HL-60 (cell line): ENCODE results near the gene ATP10B.

Source experiments
- DNase-seq, 2 experiments: peaks; one replicate each; pipeline ENCODE4 v3.0.0-alpha.2; 2010 to 2020; ENCODE audit warnings: low read depth in 1 of 2, low spot score in 1 of 2
- H3K27ac ChIP-seq: fragments of 250-450 bp; sonication (Bioruptor Pico); replicated peaks from 2 replicates; pipeline ENCODE4 v1.5.1; 2020; ENCODE audit warnings: mild to moderate bottlenecking, moderate library complexity
- H3K27me3 ChIP-seq: fragments of 250-450 bp; sonication (Bioruptor Pico); 2 replicates; pipeline ENCODE4 v1.5.1; 2021; ENCODE audit warnings: mild to moderate bottlenecking, moderate library complexity; ENCODE audit not compliant: insufficient read depth, poor library complexity, severe bottlenecking
- H3K4me3 ChIP-seq: replicated peaks from 2 replicates; pipeline ENCODE4 v1.5.1; 2011; ENCODE audit warnings: mild to moderate bottlenecking, control low read depth, low read length; ENCODE audit not compliant: insufficient read depth
- CTCF ChIP-seq: IDR thresholded peaks from one replicate; pipeline ENCODE4 v1.5.1; 2011; ENCODE audit warnings: low read length, control low read depth, inconsistent platforms; ENCODE audit not compliant: insufficient read depth
- GABPA ChIP-seq: IDR thresholded peaks from 2 replicates; pipeline ENCODE4 v1.6.1; 2012; ENCODE audit warnings: low read depth
- POLR2AphosphoS5 ChIP-seq: IDR thresholded peaks from 2 replicates; pipeline ENCODE4 v1.6.1; 2012; ENCODE audit warnings: low read depth
- REST ChIP-seq: IDR thresholded peaks from 2 replicates; pipeline ENCODE4 v1.6.1; 2012; ENCODE audit warnings: low read depth; ENCODE audit not compliant: insufficient replicate concordance
- SPI1 ChIP-seq: IDR thresholded peaks from 2 replicates; pipeline ENCODE4 v1.6.1; 2012; ENCODE audit warnings: low read depth, mild to moderate bottlenecking, borderline replicate concordance

Gene ATP10B

GRCh38 chr5:160556846-160557245 lies 295.2 kb downstream of the ATP10B start:
- TF ChIP-seq REST (no peak), CTCF (no peak), SPI1 (no peak), POLR2AphosphoS5 (no peak), GABPA (no peak)
- no peak overlapping the region for H3K27ac ChIP-seq
- no peak for DNase-seq
- no peaks in the 10 kb centered on the region for H3K27me3 ChIP-seq
- no peak overlapping the region for H3K4me3 ChIP-seq

- H3K27me3 ChIP-seq = no peaks in the 10 kb centered on the region
- DNase-seq = peak in 1 of 2 experiments; percentile 22
- no peak overlapping the region for H3K27ac ChIP-seq
- no peak for TF ChIP-seq POLR2AphosphoS5
- no peak for TF ChIP-seq GABPA
- no peak for TF ChIP-seq SPI1
- TF ChIP-seq REST = no peak
- TF ChIP-seq CTCF = no peak
- H3K4me3 ChIP-seq = no peak overlapping the region
These were observed 295.9 kb downstream of the ATP10B start for GRCh38 chr5:160555971-160556631.

- DNase-seq = no peak
- Histone ChIP-seq H3K27me3 (no peaks in the 10 kb centered on the region), H3K27ac (no peak overlapping the region), H3K4me3 (no peak overlapping the region)
- TF ChIP-seq SPI1 (no peak), CTCF (no peak), GABPA (no peak), REST (no peak), POLR2AphosphoS5 (no peak)
These were observed 296.4 kb downstream of the ATP10B start for GRCh38 chr5:160555581-160555970.
